AG04449 (cell line): ENCODE measurements around the gene ZCWPW1.
A peak's percentile ranks its signal among the peaks of the same experiment; 100 is the strongest.

Experiments
- CTCF ChIA-PET: fragments of 350-600 bp; formaldehyde crosslinking; extraction: SDS; loops from one replicate; lab custom pipeline; 2021; ENCODE audit warnings: antibody characterized with exemption; lab: Yijun Ruan, JAX
- POLR2A ChIA-PET: fragments of 400-600, 350-600 bp; formaldehyde crosslinking; extraction: SDS; loops from one replicate; lab custom pipeline; 2020; ENCODE audit warnings: antibody characterized with exemption, inconsistent platforms; lab: Yijun Ruan, JAX
- DNase-seq: peaks from one replicate; pipeline ENCODE4 v3.0.0-alpha.2; 2010; ENCODE audit warnings: low read depth, low spot score
- H3K4me3 ChIP-seq: 2 replicates; pipeline ENCODE4 v1.5.1; 2011; ENCODE audit warnings: low read depth, mild to moderate bottlenecking, control low read depth, low read length
- CTCF ChIP-seq: IDR thresholded peaks from one replicate; pipeline ENCODE4 v1.5.1; 2011; ENCODE audit warnings: mild to moderate bottlenecking, moderate library complexity, low read length, control low read depth, inconsistent platforms; ENCODE audit not compliant: insufficient read depth; ENCODE audit errors: missing control alignments

Gene ZCWPW1

GRCh38 chr7:100466653-100467605, 38.4 kb upstream of the ZCWPW1 start:
- POLR2A ChIA-PET = no interaction called here
- CTCF ChIA-PET = interaction anchor here (1.2 to 12.1 kb wide), 6 partner anchors 10 to 224 kb away, joined by 3 to 421 read pairs (median 12); partner anchors contain the start of gene TSC22D4
- no peak for TF ChIP-seq CTCF
- no peak for DNase-seq
- H3K4me3 ChIP-seq = no peak overlapping the region

- POLR2A ChIA-PET = interaction anchor here (0.8 to 2.1 kb wide), 4 partner anchors 9 to 224 kb away, joined by 3 to 10 read pairs (median 4); partner anchors contain the start of genes FBXO24 and LRCH4
- CTCF ChIA-PET = interaction anchor here (0.7 to 12.1 kb wide), 16 partner anchors 11 to 386 kb away, joined by 3 to 421 read pairs (median 5); partner anchors contain the start of genes AGFG2, POP7, SLC12A9 and TSC22D4
- peak; percentile 85 for TF ChIP-seq CTCF
- no peak for DNase-seq
- H3K4me3 ChIP-seq = no peak overlapping the region
Observed at GRCh38 chr7:100465702-100466311, 37.3 kb upstream of the ZCWPW1 start.

- TF ChIP-seq CTCF = no peak
- no peak overlapping the region for H3K4me3 ChIP-seq
- POLR2A ChIA-PET = interaction anchor here (0.8 to 2.1 kb wide), 4 partner anchors 9 to 225 kb away, joined by 3 to 10 read pairs (median 4); partner anchors contain the start of genes FBXO24 and LRCH4
- no peak for DNase-seq
- CTCF ChIA-PET = interaction anchor here (0.9 to 12.1 kb wide), 17 partner anchors 10 to 387 kb away, joined by 3 to 421 read pairs (median 5); partner anchors contain the start of genes AGFG2, POP7, SLC12A9 and TSC22D4
Observed at GRCh38 chr7:100465299-100465698, 36.8 kb upstream of the ZCWPW1 start.

DNA sequence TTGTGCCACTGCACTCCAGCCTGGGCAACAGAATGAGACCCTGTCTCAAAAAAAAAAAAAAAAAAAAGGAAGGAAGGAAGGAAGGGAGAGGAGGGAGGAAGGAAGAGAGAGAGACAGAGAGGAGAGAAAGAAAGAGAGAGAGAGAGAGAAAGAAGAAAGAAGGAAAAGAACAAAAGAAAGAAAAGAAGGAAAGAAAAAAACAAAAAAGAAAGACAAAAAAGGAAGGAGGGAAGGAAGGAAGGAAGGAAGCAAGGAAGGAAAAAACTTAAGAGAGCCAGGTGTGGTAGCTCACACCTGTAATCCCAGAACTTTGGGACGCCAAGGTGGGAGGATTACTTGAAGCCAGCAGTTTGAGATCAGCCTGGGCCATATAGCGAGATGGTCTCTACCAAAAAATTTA, 36.3 kb upstream of the ZCWPW1 start:
- DNase-seq = no peak
- no peak for TF ChIP-seq CTCF
- POLR2A ChIA-PET = interaction anchor here (0.8 to 2.1 kb wide), 4 partner anchors 8 to 225 kb away, joined by 3 to 10 read pairs (median 4); partner anchors contain the start of genes FBXO24 and LRCH4
- no peak overlapping the region for H3K4me3 ChIP-seq
- CTCF ChIA-PET = interaction anchor here (0.9 to 12.1 kb wide), 15 partner anchors 10 to 241 kb away, joined by 3 to 421 read pairs (median 5); partner anchors contain the start of genes AGFG2, POP7 and TSC22D4

DNA sequence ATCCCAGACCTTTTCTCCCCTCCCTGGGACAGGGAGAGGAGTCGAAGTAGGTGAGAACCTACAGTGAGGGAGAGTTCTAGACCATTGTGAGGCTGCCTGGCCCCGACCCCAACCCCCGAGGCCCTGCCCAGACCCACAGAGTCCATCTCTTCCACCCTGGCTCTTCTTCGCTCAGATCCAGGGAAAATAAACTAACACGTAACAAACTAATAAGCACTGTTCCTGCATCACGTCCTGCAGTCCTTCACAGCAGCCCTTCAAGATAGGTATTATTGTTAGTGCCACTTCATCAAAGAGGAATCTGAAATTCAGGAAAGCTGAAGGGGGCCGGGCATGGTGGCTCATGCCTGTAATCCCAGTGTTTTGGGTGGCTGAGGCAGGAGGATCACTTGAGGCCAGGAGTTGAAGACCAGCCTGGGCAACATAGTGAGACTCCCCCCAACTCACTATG, 35.7 kb upstream of the ZCWPW1 start, which contains the start of gene SPACDR:
SPACDR (minus strand) TSS at position 51 of the 451 bp plus-strand sequence. CDS start 235 bp downstream, outside the sequence.
- TF ChIP-seq CTCF = no peak
- no peak for DNase-seq
- no peak within 1 kb of the TSS for H3K4me3 ChIP-seq
- ChIA-PET CTCF (interaction anchor here (0.9 to 12.1 kb wide), 10 partner anchors 9 to 227 kb away, joined by 3 to 421 read pairs (median 8); partner anchors contain the start of gene TSC22D4), POLR2A (interaction anchor here (1.4 to 2.1 kb wide), 2 partner anchors 20 to 122 kb away, joined by 4 to 10 read pairs; partner anchors contain the start of genes FBXO24 and LRCH4)
